ENCODE results near the gene SCYL1.

- no peak for TF ChIP-seq MAX (IDR thresholded peaks at IDR 0.05)
- TF ChIP-seq CTCF (IDR thresholded peaks at IDR 0.05 in 2 of 3, conservative IDR thresholded peaks at IDR 0.05 in 1 of 3; ENCODE audit: borderline replicate concordance in 1 of 3, insufficient read depth in 1 of 3, low read depth in 2 of 3, low read length in 2 of 3), result no peak
Observed at GRCh38 chr11:65536412-65537295, 11.8 kb downstream of the SCYL1 start.
